Esophagus muscularis mucosa (tissue), 4 donors: ENCODE results near the gene NACAD. TPM values are rescaled to one million over a fixed set of nuclear protein-coding genes. Genes with fewer than 3 reads are reported as not detected.

ENCODE experiments used
- DNase-seq: peaks from one replicate; pipeline ENCODE4 v3.0.0-alpha.2; 2017; ENCODE audit errors: extremely low spot score
- H3K27ac ChIP-seq, 4 donors: fragments of 200-600 bp; sonication (generic); replicated peaks in 1 of 4; 1 replicate in 3 of 4; 2 replicates in 1 of 4; pipeline ENCODE4 v1.5.1; 2016 to 2019; ENCODE audit warnings: mild to moderate bottlenecking in 1 of 4
- H3K27me3 ChIP-seq, 4 donors: fragments of 200-600 bp; sonication (generic); one replicate each; pipeline versions ENCODE4 v1.5.1 to v1.6.0; 2016 to 2019
- H3K36me3 ChIP-seq, 4 donors: fragments of 200-600 bp; sonication (generic); one replicate each; pipeline ENCODE4 v1.5.1; 2016 to 2019
- H3K4me1 ChIP-seq, 4 donors: fragments of 200-600 bp; sonication (generic); one replicate each; pipeline ENCODE4 v1.5.1; 2016 to 2019
- H3K4me3 ChIP-seq, 4 donors: fragments of 200-600 bp; sonication (generic); 1 replicate in 2 of 4; 2 replicates in 2 of 4; pipeline ENCODE4 v1.5.1; 2016 to 2019; ENCODE audit warnings: mild to moderate bottlenecking in 4 of 4, moderate library complexity in 1 of 4
- H3K9me3 ChIP-seq, 4 donors: fragments of 200-600 bp; sonication (generic); 1 replicate in 3 of 4; 2 replicates in 1 of 4; pipeline ENCODE4 v1.5.1; 2016 to 2019
- CTCF ChIP-seq, 3 experiments: fragments of 200-600 bp in 2 of 3; fragments of 450-650 bp in 1 of 3; sonication (generic) in 2 of 3; IDR thresholded peaks; one replicate each; pipeline ENCODE4 v1.5.1; 2017 to 2019; ENCODE audit warnings: antibody characterized with exemption in 3 of 3, mild to moderate bottlenecking in 2 of 3, moderate library complexity in 1 of 3
- EP300 ChIP-seq: sonication (generic); formaldehyde crosslinking; IDR thresholded peaks from one replicate; pipeline ENCODE4 v1.6.1; 2017; ENCODE audit warnings: antibody characterized with exemption
- POLR2A ChIP-seq: fragments of 450-650 bp; IDR thresholded peaks from one replicate; pipeline ENCODE4 v1.6.1; 2017; ENCODE audit warnings: antibody characterized with exemption, moderate library complexity, mild to moderate bottlenecking, low read depth
- POLR2AphosphoS5 ChIP-seq, 2 donors: sonication (generic); formaldehyde crosslinking; IDR thresholded peaks; one replicate each; pipeline ENCODE4 v1.6.1; 2017; ENCODE audit warnings: antibody characterized with exemption in 2 of 2
- WGBS: methylation state at CpG from one replicate; pipeline ENCODE4 v1.1.5; 2018; 5-methylcytosine and 5-hydroxymethylcytosine counted together
- intact Hi-C: fragments of 100-400 bp; cut with DNase I; formaldehyde crosslinking; loops from one replicate; pipeline ENCODE4 v1.15.1; 2023
- total RNA-seq, 4 donors: library from RNA; depleted of rRNA; stranded (reverse); fragments of >200 nt; gene quantifications; one replicate each; pipeline versions ENCODE4 v1.1.0 to v1.2.1, GENCODE V29; 2016

Gene NACAD
- total RNA-seq, 4 donors from 2014 or later: 7.3 to 15.5 (median 10.8) TPM

DNA sequence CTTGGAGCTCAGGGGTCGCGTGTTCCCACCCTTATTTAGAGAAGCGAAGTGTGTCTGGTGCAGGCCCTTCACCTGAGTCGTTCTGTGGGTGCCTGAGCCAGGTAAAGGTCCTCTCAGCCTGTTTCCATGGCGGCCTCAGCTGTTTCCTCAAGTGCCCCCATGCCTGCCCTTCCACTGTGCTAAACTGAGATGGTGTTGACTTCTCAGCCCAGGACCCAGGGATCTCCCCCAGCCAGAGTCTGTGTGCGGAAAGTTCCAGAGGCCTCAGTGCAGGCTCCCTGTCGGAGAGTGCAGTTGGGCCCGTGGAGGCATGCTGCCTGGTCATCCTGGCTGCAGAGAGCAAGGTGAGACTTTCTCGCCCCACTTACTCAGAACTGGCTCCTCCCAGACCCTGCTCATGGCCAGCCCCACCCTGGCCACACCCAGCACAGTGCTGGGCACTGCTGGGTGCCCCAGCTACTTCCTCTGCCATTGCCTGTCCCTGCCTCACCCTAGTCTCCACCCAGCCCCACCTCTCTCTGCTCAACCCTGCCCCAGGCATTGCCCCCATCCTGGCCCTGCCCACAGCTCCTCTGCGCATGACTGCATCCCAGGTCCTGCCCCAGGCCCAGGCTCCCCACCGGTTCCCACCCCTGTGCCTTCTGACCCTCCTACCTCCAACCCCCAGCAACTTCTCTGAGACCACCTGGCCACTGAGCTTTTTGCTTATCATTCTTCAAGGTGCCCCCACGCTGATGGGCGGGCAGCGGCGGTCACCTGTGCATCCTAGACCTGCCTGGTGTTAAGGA, 20.3 kb downstream of the NACAD start:
- H3K4me1 ChIP-seq: no peaks in the 10 kb centered on the region
- intact Hi-C loops: no loop called here
- WGBS: 90% methylated on average over 15 of the region's 15 CpGs
- TF ChIP-seq POLR2A (no peak), POLR2AphosphoS5 (IDR thresholded peaks at IDR 0.05) (no peak), CTCF (IDR thresholded peaks at IDR 0.05) (no peak), EP300 (no peak)
- DNase-seq: no peak
- no peak overlapping the region for H3K27ac ChIP-seq
- no peaks in the 10 kb centered on the region for H3K9me3 ChIP-seq
- H3K36me3 ChIP-seq: peaks cover 50 to 98% (median 93%) of the 10 kb centered on the region in 4 donors
- H3K27me3 ChIP-seq: no peaks in the 10 kb centered on the region
- no peak overlapping the region for H3K4me3 ChIP-seq

DNA sequence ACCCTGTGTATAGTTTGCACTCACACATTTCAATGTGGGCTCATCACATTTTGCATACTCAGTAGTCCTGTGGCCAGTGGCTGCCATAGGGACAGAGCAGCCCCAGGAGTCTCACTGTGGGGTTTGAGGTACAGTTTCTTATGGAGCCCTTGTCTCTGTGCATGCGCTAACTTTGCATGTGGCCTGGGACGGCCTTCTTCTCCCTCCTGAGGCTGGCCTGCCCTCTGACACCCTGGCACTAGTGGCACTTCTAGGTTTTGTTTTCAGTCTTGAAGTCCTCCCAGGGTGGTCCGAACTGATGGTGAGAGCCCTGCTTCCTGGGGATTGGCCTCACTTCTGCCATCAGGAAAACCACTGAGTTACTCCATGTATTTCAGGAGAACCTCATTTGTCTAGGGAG, 21.2 kb downstream of the NACAD start:
- no peak for DNase-seq
- no peak for TF ChIP-seq POLR2A
- no peak for TF ChIP-seq CTCF (IDR thresholded peaks at IDR 0.05)
- no peak for TF ChIP-seq EP300
- no peak for TF ChIP-seq POLR2AphosphoS5 (IDR thresholded peaks at IDR 0.05)
- Histone ChIP-seq H3K4me3 (no peak overlapping the region), H3K36me3 (peaks cover 42 to 92% (median 86%) of the 10 kb centered on the region in 4 donors), H3K27ac (no peak overlapping the region), H3K27me3 (no peaks in the 10 kb centered on the region), H3K4me1 (no peaks in the 10 kb centered on the region), H3K9me3 (no peaks in the 10 kb centered on the region)
- intact Hi-C loops: no loop called here
- WGBS: 100% methylated on average over 3 of the region's 3 CpGs

GRCh38 chr7:45066409-45066808, 22.4 kb downstream of the NACAD start:
- H3K36me3 ChIP-seq: peaks cover 32 to 80% (median 75%) of the 10 kb centered on the region in 4 donors
- TF ChIP-seq CTCF (IDR thresholded peaks at IDR 0.05) (no peak), POLR2AphosphoS5 (IDR thresholded peaks at IDR 0.05) (no peak)
- intact Hi-C loops: no loop called here
- no peak for DNase-seq
- no peaks in the 10 kb centered on the region for H3K27me3 ChIP-seq
- H3K4me1 ChIP-seq: no peaks in the 10 kb centered on the region
- H3K4me3 ChIP-seq: no peak overlapping the region
- 87% methylated on average over 7 of the region's 7 CpGs for WGBS
- no peak overlapping the region for H3K27ac ChIP-seq
- no peaks in the 10 kb centered on the region for H3K9me3 ChIP-seq

- intact Hi-C loops: no loop called here
- peaks cover 27 to 70% (median 64%) of the 10 kb centered on the region in 4 donors for H3K36me3 ChIP-seq
- TF ChIP-seq POLR2A: no peak
- TF ChIP-seq CTCF (IDR thresholded peaks at IDR 0.05): no peak
- TF ChIP-seq EP300: no peak
- no peak for TF ChIP-seq POLR2AphosphoS5 (IDR thresholded peaks at IDR 0.05)
- H3K27ac ChIP-seq: no peak overlapping the region
- no peak for DNase-seq
- H3K27me3 ChIP-seq: no peaks in the 10 kb centered on the region
- H3K4me1 ChIP-seq: no peaks in the 10 kb centered on the region
- 90% methylated on average over 11 of the region's 12 CpGs for WGBS
- no peak overlapping the region for H3K4me3 ChIP-seq
- no peaks in the 10 kb centered on the region for H3K9me3 ChIP-seq
These were observed 23.5 kb downstream of the NACAD start for GRCh38 chr7:45065031-45065995.
